ENCODE data around the gene ABRACL. TPM values are rescaled to one million over a fixed set of nuclear protein-coding genes. Genes with fewer than 3 reads are reported as not detected.

ABRACL gene
- total RNA-seq, 2 donors from 2014 or later: 13.0 to 52.8 TPM

- Histone ChIP-seq H3K4me1 (replicated peaks) (no peaks in the 10 kb centered on the region), H3K36me3 (no peaks in the 10 kb centered on the region), H3K9me3 (no peaks in the 10 kb centered on the region), H3K27me3 (replicated peaks; ENCODE audit: insufficient read depth) (no peaks in the 10 kb centered on the region), H3K4me3 (peak overlapping the region; percentile 62 to 87), H3K27ac (peak overlapping the region; percentile 42 to 72)
- intact Hi-C loops (cut with DNase I): loop anchor here (5.0 kb wide), 1 partner anchor 109 kb away; the partner anchor contains the start of gene HECA
- DNase-seq (ENCODE audit: low spot score): no peak
- TF ChIP-seq POLR2AphosphoS5 (IDR thresholded peaks at IDR 0.05): no peak
- TF ChIP-seq POLR2A (IDR thresholded peaks at IDR 0.05): no peak
- TF ChIP-seq, protein P1, sequence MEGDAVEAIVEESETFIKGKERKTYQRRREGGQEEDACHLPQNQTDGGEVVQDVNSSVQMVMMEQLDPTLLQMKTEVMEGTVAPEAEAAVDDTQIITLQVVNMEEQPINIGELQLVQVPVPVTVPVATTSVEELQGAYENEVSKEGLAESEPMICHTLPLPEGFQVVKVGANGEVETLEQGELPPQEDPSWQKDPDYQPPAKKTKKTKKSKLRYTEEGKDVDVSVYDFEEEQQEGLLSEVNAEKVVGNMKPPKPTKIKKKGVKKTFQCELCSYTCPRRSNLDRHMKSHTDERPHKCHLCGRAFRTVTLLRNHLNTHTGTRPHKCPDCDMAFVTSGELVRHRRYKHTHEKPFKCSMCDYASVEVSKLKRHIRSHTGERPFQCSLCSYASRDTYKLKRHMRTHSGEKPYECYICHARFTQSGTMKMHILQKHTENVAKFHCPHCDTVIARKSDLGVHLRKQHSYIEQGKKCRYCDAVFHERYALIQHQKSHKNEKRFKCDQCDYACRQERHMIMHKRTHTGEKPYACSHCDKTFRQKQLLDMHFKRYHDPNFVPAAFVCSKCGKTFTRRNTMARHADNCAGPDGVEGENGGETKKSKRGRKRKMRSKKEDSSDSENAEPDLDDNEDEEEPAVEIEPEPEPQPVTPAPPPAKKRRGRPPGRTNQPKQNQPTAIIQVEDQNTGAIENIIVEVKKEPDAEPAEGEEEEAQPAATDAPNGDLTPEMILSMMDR (IDR thresholded peaks at IDR 0.05): no peak
- WGBS: 1% methylated on average over 14 of the region's 14 CpGs
Measured at GRCh38 chr6:139028215-139028657, 309 bp upstream of the ABRACL start.

- intact Hi-C loops (cut with DNase I): loop anchor here (5.0 kb wide), 1 partner anchor 108 kb away; the partner anchor contains the start of gene HECA
- H3K4me3 ChIP-seq: peak overlapping the region; percentile 62 to 87
- 9% methylated on average over 26 of the region's 44 CpGs for WGBS
- no peaks in the 10 kb centered on the region for H3K36me3 ChIP-seq
- peak overlapping the region; percentile 42 to 72 for H3K27ac ChIP-seq
- H3K27me3 ChIP-seq (replicated peaks; ENCODE audit: insufficient read depth): no peaks in the 10 kb centered on the region
- TF ChIP-seq POLR2AphosphoS5 (IDR thresholded peaks at IDR 0.05): no peak
- TF ChIP-seq, protein P1 (IDR thresholded peaks at IDR 0.05): no peak
- TF ChIP-seq POLR2A (IDR thresholded peaks at IDR 0.05): no peak
- DNase-seq (ENCODE audit: low spot score): peak; percentile 38
- H3K4me1 ChIP-seq (replicated peaks): no peaks in the 10 kb centered on the region
- H3K9me3 ChIP-seq: no peaks in the 10 kb centered on the region
Measured at GRCh38 chr6:139029470-139030227, 1.1 kb downstream of the ABRACL start.

DNA sequence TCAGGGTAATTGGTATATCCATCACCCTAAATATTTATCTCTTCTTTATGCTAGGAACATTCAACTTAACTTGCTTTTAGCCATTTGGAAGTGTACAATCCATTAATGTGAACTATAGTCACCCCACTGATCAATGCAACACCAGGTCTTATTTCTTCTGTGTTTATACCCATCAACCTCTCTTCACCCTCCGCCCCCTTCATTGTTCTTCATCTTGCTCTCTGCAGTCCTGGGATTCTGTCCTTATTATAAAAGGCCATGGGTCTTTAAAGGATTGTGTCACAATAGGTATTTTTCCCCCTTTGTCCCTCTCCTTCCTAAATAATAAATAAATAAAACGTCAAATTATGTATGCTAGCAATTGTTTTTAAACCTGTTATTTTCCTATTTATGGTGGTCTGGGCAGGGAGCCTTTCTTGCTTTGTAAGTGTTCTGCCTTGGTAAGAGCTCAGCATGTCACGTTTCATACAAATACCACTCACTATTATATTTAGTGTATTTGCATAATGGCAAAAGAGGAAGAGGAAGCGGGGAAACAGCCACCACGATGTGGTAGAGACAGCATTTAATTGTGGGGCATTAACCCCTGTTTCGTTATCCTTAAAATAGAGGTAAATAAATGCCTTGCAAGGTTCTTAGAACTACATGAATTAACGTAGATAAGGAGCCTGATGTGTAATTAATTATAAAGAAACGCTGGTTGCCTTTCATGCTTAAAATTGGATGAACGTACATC, 1.9 kb downstream of the ABRACL start:
- 61% methylated on average over 9 of the region's 9 CpGs for WGBS
- Histone ChIP-seq H3K36me3 (no peaks in the 10 kb centered on the region), H3K4me1 (replicated peaks) (no peaks in the 10 kb centered on the region), H3K4me3 (peak overlapping the region in 1 of 2 donors; percentile 62), H3K27me3 (replicated peaks; ENCODE audit: insufficient read depth) (no peaks in the 10 kb centered on the region), H3K27ac (peak overlapping the region in 1 of 2 donors; percentile 72), H3K9me3 (no peaks in the 10 kb centered on the region)
- intact Hi-C loops (cut with DNase I): no loop called here
- TF ChIP-seq POLR2AphosphoS5 (IDR thresholded peaks at IDR 0.05) (no peak), POLR2A (IDR thresholded peaks at IDR 0.05) (no peak)
- TF ChIP-seq, protein P1 (IDR thresholded peaks at IDR 0.05): no peak
- no peak for DNase-seq (ENCODE audit: low spot score)

DNA sequence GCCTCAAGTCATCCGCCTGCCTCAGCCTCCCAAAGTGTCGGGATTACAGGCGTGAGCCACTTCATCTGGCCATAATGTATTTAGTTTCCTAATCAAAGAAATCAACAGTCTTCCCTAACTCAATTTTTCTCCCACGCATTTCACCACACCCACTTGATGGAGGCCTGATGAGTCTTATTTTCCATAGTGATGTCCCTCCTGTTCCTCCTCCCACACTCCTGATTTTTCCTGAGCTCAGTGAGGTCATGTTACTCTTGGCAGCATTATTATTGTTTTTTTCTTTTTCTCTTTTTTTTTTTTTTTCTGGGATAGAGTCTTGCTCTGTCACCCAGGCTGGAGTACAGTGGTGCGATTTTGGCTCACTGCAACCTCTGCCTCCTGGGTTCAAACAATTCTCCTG, 8.9 kb downstream of the ABRACL start:
- no peak for TF ChIP-seq POLR2AphosphoS5 (IDR thresholded peaks at IDR 0.05)
- no peak for TF ChIP-seq POLR2A (IDR thresholded peaks at IDR 0.05)
- no peak for DNase-seq (ENCODE audit: low spot score)
- no peaks in the 10 kb centered on the region for H3K27me3 ChIP-seq (replicated peaks; ENCODE audit: insufficient read depth)
- no peaks in the 10 kb centered on the region for H3K4me1 ChIP-seq (replicated peaks)
- no peaks in the 10 kb centered on the region for H3K9me3 ChIP-seq
- no peak overlapping the region for H3K27ac ChIP-seq
- no peaks in the 10 kb centered on the region for H3K36me3 ChIP-seq
- intact Hi-C loops (cut with DNase I): no loop called here
- no peak overlapping the region for H3K4me3 ChIP-seq
- 86% methylated on average over 5 of the region's 5 CpGs for WGBS

- intact Hi-C loops (cut with DNase I): no loop called here
- WGBS: 90% methylated on average over 3 of the region's 3 CpGs
Measured at GRCh38 chr6:139044250-139044649, 15.7 kb downstream of the ABRACL start.

More at GRCh38 chr6:139044250-139044649, 15.7 kb downstream of the ABRACL start:
- Histone ChIP-seq H3K4me1 (replicated peaks) (no peaks in the 10 kb centered on the region), H3K27me3 (replicated peaks; ENCODE audit: insufficient read depth) (no peaks in the 10 kb centered on the region), H3K4me3 (no peak overlapping the region), H3K36me3 (no peaks in the 10 kb centered on the region), H3K9me3 (no peaks in the 10 kb centered on the region), H3K27ac (no peak overlapping the region)
- no peak for DNase-seq (ENCODE audit: low spot score)
- TF ChIP-seq, protein P1 (IDR thresholded peaks at IDR 0.05): no peak
- TF ChIP-seq POLR2AphosphoS5 (IDR thresholded peaks at IDR 0.05): no peak
- TF ChIP-seq POLR2A (IDR thresholded peaks at IDR 0.05): no peak
